HG02623 (cell line): Measurements from ENCODE around the gene PHTF1.
"Not testable (repeated sequence)": the region's sequence is repeated elsewhere in the genome, so short reads cannot be mapped to it uniquely, and the experiment has no call there.

Experiments used
- ATAC-seq: cut with Tn5 transposase; IDR thresholded peaks from one replicate; pipeline ENCODE4 v1.9.1; 2021; ENCODE audit warnings: moderate library complexity; ENCODE audit not compliant: unreplicated experiment

The PHTF1 gene

DNA sequence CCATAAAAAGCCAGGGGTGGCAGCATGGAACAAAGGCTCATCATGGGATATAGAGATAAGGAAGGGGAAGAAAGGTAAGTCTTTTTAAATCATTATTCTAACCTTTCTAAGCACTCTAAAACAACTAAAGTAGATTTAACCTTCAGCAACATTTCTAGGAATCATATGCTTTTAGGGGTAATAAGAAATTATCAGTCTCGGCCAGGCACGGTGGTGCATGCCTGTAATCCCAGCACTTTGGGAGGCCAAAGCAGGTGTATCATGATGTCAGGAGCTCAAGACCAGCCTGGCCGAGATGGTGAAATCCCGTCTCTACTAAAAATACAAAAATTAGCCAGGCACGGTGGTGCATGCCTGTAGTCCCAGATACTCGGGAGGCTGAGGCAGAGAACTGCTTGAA is 20.3 kb upstream of the PHTF1 start:
- no peak for ATAC-seq

DNA sequence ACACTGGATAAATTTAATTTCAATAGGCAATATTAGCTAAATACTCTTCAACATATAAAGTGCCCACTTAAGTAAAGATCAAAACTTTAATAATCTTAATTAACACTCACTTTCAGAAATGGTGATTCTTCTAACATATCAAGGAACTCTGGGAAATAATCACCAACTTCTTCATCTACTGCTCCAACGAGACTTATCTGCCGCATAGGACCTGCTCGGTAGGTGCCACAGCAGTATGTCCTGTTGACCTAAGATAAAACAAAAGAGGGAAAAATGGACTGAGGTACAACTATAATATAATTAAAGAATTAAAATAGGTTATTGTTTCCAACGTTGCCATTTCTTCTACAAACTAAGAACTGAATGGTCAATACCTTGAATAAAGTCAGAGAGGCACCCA is 18.3 kb upstream of the PHTF1 start:
- ATAC-seq, result no peak

DNA sequence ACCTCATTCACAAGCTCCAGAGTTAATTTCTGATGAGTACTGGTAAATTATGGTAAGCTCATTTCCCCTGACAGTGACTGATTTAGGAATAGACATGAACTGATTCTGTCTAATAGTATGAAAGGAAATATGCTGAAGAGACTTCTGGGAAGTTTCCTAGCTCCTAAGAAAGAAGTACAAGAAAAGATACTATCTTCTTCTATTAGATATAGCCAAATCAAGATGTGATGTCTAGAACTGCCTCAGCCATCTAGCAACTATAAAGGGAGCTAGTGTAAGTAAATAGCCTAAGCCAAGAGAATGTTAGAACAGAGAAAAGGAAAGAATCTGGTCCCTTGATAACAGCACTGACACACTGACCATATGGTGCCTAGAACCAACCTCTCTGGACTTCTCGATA is 10.7 kb upstream of the PHTF1 start:
- ATAC-seq, result no peak

DNA sequence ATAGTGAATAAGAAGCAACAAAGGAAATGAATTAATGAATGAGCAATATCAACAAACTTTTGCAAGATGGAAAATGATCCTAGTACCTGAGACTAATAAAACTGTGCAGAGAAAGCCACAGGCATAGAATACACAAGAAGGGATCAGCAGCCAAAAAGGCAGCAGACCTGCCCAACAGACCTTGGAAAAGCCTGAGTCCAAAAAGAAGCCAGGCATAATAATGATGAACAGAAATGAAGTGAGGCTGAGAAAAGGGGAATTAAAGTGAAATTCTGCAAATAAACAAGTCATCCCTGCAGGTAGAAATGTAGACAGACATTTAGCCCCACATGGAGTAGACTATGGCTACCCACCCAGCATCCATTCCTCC is 10.3 kb upstream of the PHTF1 start:
- ATAC-seq, result no peak

DNA sequence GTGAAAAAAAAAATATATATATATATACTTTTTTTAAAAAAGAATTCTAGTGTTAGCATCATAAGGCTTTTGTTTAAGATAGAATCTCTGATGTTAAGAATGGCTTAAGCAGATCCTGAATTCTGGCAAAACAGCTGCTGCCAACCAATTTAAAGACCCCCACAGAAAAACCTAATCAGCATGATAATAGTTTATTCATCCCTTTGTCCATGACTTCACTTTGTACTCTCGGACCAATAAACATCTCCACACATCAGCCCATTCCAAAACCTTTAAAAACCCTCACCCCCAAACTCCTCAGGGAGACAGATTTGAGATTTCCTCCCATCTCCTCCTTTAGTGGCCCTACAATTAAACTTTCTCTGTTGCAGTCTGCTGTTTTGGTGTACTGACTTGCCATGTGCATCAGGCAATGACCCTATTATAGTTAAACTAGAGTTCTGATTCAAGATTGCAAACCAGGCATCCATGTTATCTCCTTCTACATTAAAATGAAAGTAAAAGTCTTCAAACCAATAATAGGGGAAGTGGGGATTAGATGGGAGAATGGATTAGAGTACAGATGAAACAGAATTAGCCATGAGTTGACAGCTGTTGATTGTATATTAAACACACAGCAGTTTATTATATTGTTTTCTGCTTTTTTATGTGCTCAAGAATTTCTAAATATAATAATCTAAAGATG is 9.8 kb upstream of the PHTF1 start:
- ATAC-seq, result no peak

DNA sequence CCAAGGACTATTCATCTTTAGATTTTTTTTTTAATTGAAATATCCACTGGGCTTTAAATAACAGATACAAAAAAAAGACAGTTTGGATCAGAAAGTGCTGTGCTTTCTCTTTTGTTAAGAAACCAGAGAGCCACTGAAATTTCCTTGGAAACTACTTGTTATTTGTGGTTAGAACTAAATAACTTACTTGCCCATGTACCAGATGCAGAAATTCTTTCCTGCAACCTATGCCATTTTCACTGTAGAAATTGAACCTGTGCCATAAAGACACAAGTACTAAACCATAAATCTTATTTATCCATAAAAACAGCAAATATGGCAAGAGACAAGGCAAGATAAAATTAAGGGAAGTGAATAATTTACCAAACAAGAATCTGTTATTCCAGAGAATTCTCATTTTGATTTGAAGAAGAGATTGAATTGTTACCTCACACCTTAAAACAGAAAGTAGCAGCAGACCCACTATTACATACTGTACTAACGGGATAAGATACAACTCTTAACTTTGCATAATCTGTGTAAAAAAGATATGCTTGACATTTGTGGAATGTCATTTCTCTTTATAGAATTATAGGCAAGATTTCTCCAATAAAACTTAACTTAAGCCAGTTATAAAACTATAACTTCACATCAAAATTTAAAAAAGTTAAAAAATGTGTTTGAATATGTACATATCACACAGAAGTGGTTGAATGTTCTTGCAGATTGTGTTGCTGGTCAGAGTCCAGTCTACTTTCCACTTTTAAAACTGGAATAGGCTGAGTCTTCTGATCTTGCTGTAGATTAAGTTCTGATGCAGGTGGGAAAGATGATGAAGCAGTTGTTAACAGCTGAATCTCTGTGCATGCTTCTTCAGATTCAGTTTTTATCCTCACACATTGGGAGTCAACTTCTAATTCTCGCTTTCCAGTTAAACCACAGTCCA is 6.3 kb upstream of the PHTF1 start:
- no peak for ATAC-seq

DNA sequence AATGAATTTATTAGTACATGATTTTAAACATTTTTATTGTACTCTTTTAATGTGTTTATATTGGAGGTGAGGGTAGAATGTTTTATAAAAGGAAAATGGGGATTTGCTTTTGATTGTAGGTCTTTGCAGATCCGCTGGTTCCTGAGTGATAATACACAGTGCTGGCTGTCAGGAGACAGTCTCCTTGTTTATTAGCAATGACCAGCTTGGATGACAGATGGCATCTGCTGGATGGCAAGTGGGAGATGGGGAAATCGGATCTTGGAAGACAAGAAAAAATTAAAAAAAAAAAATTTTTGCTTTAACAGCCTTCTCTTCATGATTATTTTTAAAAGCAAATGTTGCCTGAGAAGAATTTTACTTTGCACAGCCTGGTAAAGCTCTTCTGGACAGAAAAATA is 4.4 kb upstream of the PHTF1 start:
- no peak for ATAC-seq

DNA sequence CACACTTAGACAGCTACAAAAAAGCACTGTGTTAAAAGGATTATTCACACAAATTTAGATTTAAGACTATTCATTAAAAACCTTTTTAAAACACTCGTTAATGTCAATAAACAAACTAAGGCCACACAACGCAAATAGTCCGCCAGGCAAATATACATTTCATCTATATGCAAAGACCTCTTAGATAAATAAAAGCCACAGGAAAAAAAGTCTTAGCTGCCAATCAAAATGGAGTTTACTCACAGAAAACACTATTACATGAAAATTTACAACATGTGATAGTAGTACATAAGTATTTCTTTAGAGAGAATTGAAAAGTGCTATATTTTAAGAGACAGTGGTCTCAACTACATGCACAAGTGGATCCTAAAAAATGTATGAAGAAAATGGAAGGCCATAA is 2.7 kb upstream of the PHTF1 start:
- ATAC-seq, result no peak

DNA sequence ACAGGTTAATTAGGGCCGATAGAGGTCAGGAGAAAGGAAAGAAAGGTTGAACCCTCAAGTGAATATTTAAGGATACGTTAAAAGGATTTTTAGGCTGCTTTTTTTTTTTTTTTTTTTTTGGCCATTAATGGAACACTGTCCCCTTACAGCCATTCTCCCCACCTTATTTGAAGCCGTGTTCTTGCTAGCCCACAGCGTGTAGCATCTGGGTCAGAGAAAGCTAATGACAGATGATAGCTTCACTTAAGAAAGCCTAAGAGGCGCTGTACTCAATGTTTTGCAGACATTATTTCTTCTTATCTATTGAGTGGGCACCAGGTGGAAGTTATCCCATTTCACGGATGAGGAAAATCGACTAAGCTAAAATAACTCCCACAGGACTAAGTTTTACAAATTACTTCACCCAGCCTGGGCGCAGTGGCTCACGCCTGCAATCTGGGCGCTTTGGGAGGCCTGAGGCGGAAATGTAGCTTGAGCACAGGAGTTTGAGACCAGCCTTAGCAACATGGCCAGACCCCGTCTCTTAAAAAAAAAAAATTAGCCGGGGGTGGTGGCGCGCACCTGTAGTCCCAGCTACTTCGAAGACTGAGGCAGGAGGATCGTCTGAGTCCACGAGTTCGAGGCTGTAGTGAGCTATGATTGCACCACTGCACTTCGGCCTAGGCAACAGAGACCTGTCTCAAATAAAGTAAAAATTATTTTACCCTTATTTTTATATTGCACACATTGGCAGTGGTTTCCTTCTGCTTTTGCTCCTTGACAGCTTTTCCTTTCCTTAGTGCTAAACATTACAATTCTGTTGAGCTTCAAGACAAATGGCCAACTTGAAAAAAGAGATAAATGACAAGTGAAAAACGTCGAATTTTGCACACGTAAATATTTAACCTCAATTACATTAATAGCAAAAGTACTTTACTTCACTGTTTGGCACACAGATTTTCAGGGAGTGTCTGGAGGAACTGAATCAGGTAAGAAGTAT is 1.1 kb upstream of the PHTF1 start:
- ATAC-seq, result no peak

DNA sequence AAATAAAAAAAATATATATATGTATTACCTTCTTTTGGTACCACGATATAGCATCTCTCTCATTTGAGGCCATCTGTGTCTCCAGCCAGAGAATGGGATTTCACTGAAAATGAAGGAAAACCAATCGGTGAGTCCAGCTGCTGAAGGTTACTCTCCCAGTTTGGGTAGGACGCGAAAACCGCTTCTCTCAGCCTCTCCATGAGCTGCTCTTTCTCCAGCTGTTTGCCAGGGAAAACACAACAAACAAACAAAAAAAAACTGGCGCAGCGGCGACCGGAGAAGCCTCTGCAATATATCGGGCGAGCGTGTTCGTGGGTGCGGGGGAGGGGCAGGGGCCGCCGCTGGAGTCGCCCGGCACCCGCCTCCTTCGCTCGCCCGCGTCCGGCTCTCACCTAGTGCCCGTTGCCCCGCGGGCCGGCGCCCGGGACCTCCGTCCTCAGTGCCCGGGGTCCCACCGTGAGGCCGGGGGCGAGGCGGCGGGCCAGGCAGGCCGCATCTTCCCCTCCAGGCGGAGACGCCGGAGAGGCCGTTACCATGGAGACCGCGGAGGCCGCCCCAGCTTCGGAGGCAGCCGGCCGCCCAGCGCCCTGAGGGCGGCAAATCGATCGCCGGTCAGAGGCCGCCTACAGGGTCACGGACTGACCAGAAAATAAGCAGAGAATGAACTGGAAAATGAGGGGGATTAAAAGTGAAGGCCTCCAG is 504 bp downstream of the PHTF1 start:
- ATAC-seq, result peak; percentile 62

DNA sequence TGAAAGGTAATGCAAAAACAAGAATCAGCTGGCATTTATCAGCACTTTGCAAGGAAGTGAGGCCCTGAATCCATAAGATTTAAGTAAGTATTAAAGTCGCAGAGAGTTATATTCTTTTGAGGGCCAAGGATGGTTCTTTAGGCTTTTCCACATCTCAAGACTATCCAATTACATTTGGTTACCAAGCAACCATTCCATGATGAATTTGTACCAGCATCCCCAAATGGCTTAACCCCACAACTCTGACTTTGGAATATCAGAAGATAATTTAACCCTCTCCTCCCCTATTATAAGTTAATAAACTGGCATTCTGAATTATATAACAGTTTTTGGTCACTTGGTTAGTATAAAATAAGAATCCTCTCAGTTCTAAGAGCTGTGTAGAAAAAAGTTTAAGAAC is 2.8 kb downstream of the PHTF1 start:
- no peak for ATAC-seq

DNA sequence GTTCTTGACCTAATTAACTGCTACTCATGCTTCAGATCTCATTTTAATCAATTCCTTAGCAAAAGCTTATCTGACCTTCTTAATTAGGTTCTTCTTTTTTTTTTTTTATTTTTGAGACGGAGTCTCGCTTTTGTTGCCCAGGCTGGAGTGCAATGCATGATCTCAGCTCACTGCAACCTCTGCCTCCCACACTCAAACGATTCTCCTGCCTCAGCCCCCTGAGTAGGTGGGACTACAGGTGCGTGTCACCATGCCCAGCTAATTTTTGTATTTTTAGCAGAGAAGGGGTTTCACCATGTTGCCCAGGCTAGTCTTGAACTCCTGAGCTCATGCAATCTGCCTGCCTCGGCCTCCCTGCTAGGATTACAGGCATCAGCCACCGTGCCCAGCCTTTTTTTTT is 6.0 kb downstream of the PHTF1 start:
- ATAC-seq, result not testable (repeated sequence)

DNA sequence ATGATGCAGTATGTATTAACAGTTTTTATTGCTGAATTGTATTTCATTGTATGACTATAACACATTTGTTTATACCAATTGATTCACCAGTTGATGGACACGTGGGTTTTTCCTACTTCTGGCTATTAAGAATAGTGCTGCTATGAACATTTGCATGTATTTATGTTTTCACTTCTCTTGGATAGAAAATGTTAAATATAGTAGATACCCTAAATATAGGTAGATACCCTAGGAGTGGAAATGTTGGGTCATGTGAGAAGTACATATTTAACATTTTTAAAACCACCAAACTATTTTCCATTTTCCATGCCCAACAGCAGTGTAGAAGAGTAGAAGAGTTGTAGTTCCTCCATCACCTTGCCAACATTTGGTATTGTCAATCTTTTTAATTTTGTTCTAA is 7.8 kb downstream of the PHTF1 start:
- no peak for ATAC-seq

DNA sequence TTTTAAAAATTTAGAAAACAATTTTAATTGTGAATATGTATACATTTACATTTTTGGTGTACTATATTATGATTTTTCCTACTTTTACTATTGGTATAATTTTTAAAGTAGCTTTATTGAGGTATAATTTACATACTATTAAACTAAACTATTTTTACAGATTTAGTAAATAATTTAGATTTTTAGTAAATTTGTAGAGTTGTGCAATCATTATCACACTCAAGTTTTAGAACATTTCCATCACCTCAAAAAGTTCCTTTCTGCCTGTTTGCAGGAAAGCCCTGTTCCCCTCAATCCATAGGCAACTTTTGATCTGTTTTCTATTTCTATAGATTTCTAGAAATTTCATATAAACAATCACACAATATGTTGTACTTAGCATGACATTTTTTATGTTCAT is 8.2 kb downstream of the PHTF1 start:
- no peak for ATAC-seq

DNA sequence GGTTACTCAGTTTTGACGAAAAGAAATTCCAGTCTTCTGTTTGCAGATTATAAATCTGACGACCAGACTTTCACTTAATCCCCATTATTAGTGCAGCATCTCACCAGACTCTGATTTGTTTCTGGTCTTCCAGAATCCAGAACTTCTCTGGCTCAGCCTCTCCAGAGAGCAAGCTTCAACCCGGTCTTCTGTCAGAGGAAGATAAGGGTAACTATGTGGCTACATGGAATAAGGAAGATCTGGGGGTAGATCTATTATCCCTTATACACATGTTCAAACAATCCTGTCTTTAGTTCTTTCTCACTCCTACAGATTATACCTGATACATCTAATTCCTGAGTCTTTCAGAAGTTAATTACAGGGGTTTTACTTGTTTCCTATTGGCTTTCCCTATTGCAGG is 9.9 kb downstream of the PHTF1 start:
- ATAC-seq, result no peak

DNA sequence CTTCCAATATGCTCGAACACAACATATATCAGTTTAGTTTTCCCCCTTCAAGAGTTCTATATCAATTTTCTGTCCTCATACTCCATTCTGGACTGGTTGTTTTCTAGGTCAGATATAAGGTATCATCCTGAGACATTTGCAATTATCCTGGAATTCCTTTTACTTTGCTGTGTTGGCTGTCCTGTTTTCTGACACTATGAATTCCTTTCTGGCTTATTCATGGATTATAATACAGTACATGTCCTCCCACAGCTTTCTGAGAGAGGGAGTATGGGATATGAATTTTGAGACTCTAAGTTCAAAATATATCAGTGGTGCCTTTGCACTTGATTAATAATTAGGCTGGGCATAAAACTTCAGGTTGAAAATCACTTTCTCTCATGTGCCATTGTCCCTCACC is 11.9 kb downstream of the PHTF1 start:
- no peak for ATAC-seq

DNA sequence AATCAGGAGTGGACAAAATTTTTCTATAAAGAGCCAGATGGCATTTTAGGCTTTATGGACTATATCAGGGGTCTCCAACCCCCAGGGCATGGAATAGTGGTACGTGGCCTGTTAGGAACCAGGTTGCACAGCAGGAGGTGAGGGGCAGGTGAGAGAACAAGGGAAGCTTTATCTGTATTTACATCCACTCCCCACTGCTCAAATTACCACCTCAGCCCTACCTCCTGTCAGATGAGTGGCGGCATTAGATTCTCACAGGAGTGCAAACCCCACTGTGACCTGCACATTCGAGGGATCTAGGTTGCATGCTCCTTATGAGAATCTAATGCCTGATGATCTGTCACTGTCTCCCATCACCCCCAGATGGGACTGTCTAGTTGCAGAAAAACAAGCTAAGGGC is 13.9 kb downstream of the PHTF1 start:
- no peak for ATAC-seq

DNA sequence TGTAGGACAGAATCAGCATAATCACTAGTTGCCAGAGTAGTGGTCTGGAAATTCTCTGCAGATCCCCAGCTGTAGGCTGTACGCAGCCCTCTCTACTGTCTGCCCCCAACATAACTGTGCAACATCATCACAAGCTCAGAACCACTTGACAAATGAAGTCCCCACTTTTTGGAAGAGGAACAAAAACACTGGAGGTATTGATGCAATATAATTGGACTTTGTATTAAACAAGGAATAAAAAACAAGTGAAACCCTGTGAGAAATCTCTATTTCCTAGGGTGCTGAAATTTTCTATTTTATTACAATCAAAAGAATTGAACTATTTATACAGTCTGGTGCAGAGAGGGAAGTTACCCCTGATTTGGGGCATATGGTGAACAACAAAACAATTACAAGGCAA is 15.2 kb downstream of the PHTF1 start:
- ATAC-seq, result no peak

DNA sequence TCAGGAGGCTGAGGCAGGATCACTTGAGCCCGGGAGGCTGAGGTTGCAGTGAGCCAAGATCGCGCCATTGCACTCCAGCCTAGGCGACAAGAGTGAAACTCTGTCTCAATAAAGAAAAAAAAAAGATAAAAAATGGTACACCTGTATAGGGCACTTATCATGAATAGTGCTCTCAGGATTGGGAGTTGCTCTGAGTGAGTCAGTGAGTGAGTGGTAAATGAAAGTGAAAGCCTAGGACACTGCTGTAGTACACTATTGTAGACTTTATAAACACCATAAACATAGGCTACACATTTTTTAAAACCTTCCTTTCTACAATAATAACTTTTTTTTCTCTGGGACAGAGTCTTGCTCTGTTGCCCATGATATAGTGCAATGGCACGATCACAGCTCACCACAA is 16.8 kb downstream of the PHTF1 start:
- ATAC-seq, result peak; percentile 52

DNA sequence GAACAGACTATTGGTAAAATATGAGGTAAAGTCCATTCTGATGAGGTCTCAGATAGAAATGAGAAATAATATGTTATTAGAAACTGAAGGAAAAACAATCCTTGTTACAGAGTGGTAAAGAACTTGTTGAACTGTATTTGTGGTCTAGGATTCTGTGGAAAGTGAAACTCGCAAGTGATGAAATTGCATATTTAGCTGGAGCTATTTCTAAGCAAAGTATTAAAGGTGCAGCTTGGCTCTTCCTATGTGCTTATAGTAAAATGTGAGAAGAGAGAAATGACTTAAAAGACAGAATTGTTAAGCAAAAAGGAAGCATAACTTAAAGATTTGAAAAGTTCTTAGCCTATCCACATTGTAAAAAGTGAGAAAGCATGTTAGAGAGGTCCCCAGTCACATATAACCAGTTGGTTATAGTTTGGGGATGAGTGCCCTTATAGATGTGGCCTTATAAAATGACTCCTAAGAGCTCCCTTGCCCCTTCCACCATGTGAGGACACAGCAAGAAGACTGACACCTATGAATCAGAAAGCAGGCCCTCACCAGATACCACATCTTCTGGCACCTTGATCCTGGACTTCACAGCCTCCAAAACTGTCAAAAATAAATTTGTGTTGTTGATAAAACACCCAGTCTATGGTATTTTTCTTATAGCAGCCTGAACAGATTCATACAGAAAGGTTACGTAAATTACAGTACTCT is 24.8 kb downstream of the PHTF1 start:
- no peak for ATAC-seq
